A549 (cell line): ENCODE data around the gene ADGRL2. TPM values are rescaled to one million over a fixed set of nuclear protein-coding genes. Genes with fewer than 3 reads are reported as not detected.
"Not testable (repeated sequence)": the region's sequence is repeated elsewhere in the genome, so short reads cannot be mapped to it uniquely, and the experiment has no call there.

Experiments
- ATAC-seq, 2 experiments: fragments of 200-7000 bp in 1 of 2; fragments of >200 bp in 1 of 2; cut with Nextera tagmentation in 1 of 2; cut with Tn5 transposase in 1 of 2; 3 replicates each; pipeline versions ENCODE4 v1.8.0 to v1.9.1; 2018 to 2020; ENCODE audit warnings: mild to moderate bottlenecking in 1 of 2, moderate library complexity in 1 of 2
- CTCF ChIA-PET: fragments of 300-600 bp; sonication (Branson Sonifier 250); formaldehyde crosslinking; extraction: SDS; loops from one replicate; lab custom pipeline; 2021; ENCODE audit warnings: antibody characterized with exemption, inconsistent platforms; lab: Yijun Ruan, JAX
- POLR2A ChIA-PET: fragments of 350-600 bp; formaldehyde crosslinking; extraction: SDS; loops from one replicate; lab custom pipeline; 2021; ENCODE audit warnings: antibody characterized with exemption, inconsistent platforms; lab: Yijun Ruan, JAX
- DNase-seq, 2 experiments: peaks; one replicate each; pipeline versions ENCODE4 v3.0.0 to v3.0.0-alpha.2; 2011 to 2016; ENCODE audit warnings: low read depth in 1 of 2, low spot score in 1 of 2
- FAIRE-seq: peaks from 2 replicates; lab custom pipeline; 2011; peaks lifted over from hg19 to GRCh38; lab: Jason Lieb, UNC
- H3K27ac ChIP-seq, 2 experiments: fragments of >200 bp; sonication (Bioruptor Twin); formaldehyde crosslinking; 3 replicates each; pipeline ENCODE4 v1.5.1; 2016 to 2017
- H3K4me1 ChIP-seq: fragments of >200 bp; sonication (Bioruptor Twin); formaldehyde crosslinking; 3 replicates; pipeline ENCODE4 v1.6.1; 2016
- H3K4me2 ChIP-seq: fragments of >200 bp; sonication (Bioruptor Twin); formaldehyde crosslinking; 3 replicates; pipeline ENCODE4 v1.6.1; 2016
- H3K4me3 ChIP-seq: fragments of >200 bp; sonication (Bioruptor Twin); formaldehyde crosslinking; 3 replicates; pipeline ENCODE4 v1.5.1; 2016
- H3K9me3 ChIP-seq: fragments of >200 bp; sonication (Bioruptor Twin); formaldehyde crosslinking; 3 replicates; pipeline ENCODE4 v1.6.1; 2016
- ATOH8 ChIP-seq: fragments of 250-450 bp; sonication (Bioruptor Pico); IDR thresholded peaks from 2 replicates; pipeline ENCODE4 v1.5.0; 2020; ENCODE audit warnings: low read depth, mild to moderate bottlenecking, moderate library complexity
- BCL3 ChIP-seq: fragments of >200 bp; sonication (Bioruptor Twin); formaldehyde crosslinking; IDR thresholded peaks from 3 replicates; pipeline ENCODE4 v1.6.1; 2016
- BHLHE40 ChIP-seq: IDR thresholded peaks from 2 replicates; pipeline ENCODE4 v1.6.1; 2012; ENCODE audit warnings: low read depth, low read length, inconsistent platforms
- CBX8 ChIP-seq: fragments of 200-600 bp; sonication (generic); IDR thresholded peaks from 2 replicates; pipeline ENCODE4 v1.6.1; 2016
- CEBPB ChIP-seq, 2 experiments: fragments of >200 bp in 1 of 2; sonication (Bioruptor Twin) in 1 of 2; formaldehyde crosslinking in 1 of 2; IDR thresholded peaks; 2 replicates each; pipeline ENCODE4 v1.6.1; 2012 to 2016
- CHD2 ChIP-seq: fragments of 150-350 bp; IDR thresholded peaks from 2 replicates; pipeline ENCODE4 v1.6.1; 2014; ENCODE audit warnings: low read length; ENCODE audit not compliant: partially characterized antibody
- CTCF ChIP-seq: fragments of >200 bp; sonication (Bioruptor Twin); formaldehyde crosslinking; IDR thresholded peaks from 3 replicates; pipeline ENCODE4 v1.5.1; 2016
- EHMT2 ChIP-seq: fragments of 200-600 bp; sonication (generic); IDR thresholded peaks from 2 replicates; pipeline ENCODE4 v1.6.1; 2016; ENCODE audit warnings: antibody characterized with exemption, low read depth, mild to moderate bottlenecking, moderate library complexity
- EP300 ChIP-seq, 2 experiments: fragments of >200 bp; sonication (Bioruptor Twin); formaldehyde crosslinking; IDR thresholded peaks; 2 replicates in 1 of 2; 3 replicates in 1 of 2; pipeline ENCODE4 v1.6.1; 2016 to 2017
- ESRRA ChIP-seq: fragments of 150-350 bp; IDR thresholded peaks from 2 replicates; pipeline ENCODE4 v1.6.1; 2014; ENCODE audit warnings: mild to moderate bottlenecking, low read length, borderline replicate concordance
- GATA3 ChIP-seq: IDR thresholded peaks from 2 replicates; pipeline ENCODE4 v1.6.1; 2012; ENCODE audit warnings: borderline replicate concordance
- HOXA7 ChIP-seq: fragments of 250-450 bp; sonication (Bioruptor Pico); IDR thresholded peaks from 2 replicates; pipeline ENCODE4 v1.5.0; 2020; ENCODE audit warnings: mild to moderate bottlenecking, moderate library complexity
- JUNB ChIP-seq: fragments of >200 bp; sonication (Bioruptor Twin); formaldehyde crosslinking; IDR thresholded peaks from 2 replicates; pipeline ENCODE4 v1.6.1; 2016
- MAZ ChIP-seq: fragments of 150-350 bp; IDR thresholded peaks from 2 replicates; pipeline ENCODE4 v1.6.1; 2014; ENCODE audit warnings: antibody characterized with exemption, low read depth, low read length, borderline replicate concordance
- MYC ChIP-seq: IDR thresholded peaks from 2 replicates; pipeline ENCODE4 v1.6.1; 2012; ENCODE audit warnings: mild to moderate bottlenecking, inconsistent platforms, low read length, improper control_type of control experiment, borderline replicate concordance
- PBX3 ChIP-seq: IDR thresholded peaks from 2 replicates; pipeline ENCODE4 v1.6.1; 2012
- RARB ChIP-seq: fragments of 250-450 bp; sonication (Bioruptor Pico); IDR thresholded peaks from 2 replicates; pipeline ENCODE4 v1.8.0; 2021; ENCODE audit warnings: mild to moderate bottlenecking, moderate library complexity
- SMC3 ChIP-seq: fragments of >200 bp; sonication (Bioruptor Twin); formaldehyde crosslinking; IDR thresholded peaks from 3 replicates; pipeline ENCODE4 v1.6.1; 2018; ENCODE audit warnings: inconsistent platforms
- ZFP36 ChIP-seq: fragments of 450-650 bp; IDR thresholded peaks from 2 replicates; pipeline ENCODE4 v1.6.1; 2014; ENCODE audit warnings: borderline replicate concordance; ENCODE audit not compliant: partially characterized antibody
- WGBS: methylation state at CpG from one replicate; pipeline ENCODE4 v1.1.6; 2017; ENCODE audit errors: missing lambda C conversion rate; 5-methylcytosine and 5-hydroxymethylcytosine counted together
- polyA plus RNA-seq, 4 experiments: library from polyadenylated mRNA; depleted of rRNA in 3 of 4; stranded (reverse); fragments of >200 nt; fragmentation: RNase III in 1 of 4; extraction: RNeasy Plus Mini Kit Qiagen cat#74134 plus additional on column Dnase treatment in 1 of 4; gene quantifications; 2 replicates in 3 of 4; 3 replicates in 1 of 4; pipeline ENCODE4 v1.2.3, GENCODE V29; 2011 to 2017

The ADGRL2 gene
- polyA plus RNA-seq, 2 of the 4 experiments (the other 2 are of a cell fraction), result 12.8 to 24.1 TPM

- no peak overlapping the region for H3K4me2 ChIP-seq
- DNase-seq (no peak), FAIRE-seq (no peak), ATAC-seq (no peak)
- WGBS, result 82% methylated on average over 4 of the region's 4 CpGs
- peaks cover 7% of the 10 kb centered on the region; the same call in 2 of the 3 replicates for H3K4me1 ChIP-seq
- ChIA-PET POLR2A (no interaction called here), CTCF (no interaction called here)
- H3K9me3 ChIP-seq, result no peaks in the 10 kb centered on the region
- no peak overlapping the region for H3K27ac ChIP-seq
- no peak for TF ChIP-seq MAZ
- TF ChIP-seq CBX8, result no peak
- no peak for TF ChIP-seq RARB (CRISPR knock-in tag)
- TF ChIP-seq ESRRA, result no peak
- no peak for TF ChIP-seq JUNB
- no peak for TF ChIP-seq ATOH8 (CRISPR knock-in tag)
- no peak overlapping the region for H3K4me3 ChIP-seq
These were observed 84.6 kb downstream of the ADGRL2 start for GRCh38 chr1:81885291-81885690.

GRCh38 chr1:81886292-81886691 lies 85.6 kb downstream of the ADGRL2 start:
- H3K27ac ChIP-seq, POLR2A ChIA-PET, H3K9me3 ChIP-seq, H3K4me1 ChIP-seq, H3K4me2 ChIP-seq, FAIRE-seq, DNase-seq, CTCF ChIA-PET, ATAC-seq, H3K4me3 ChIP-seq: not testable (repeated sequence)
- 77% methylated on average over 6 of the region's 6 CpGs for WGBS

GRCh38 chr1:81887421-81888144 lies 86.8 kb downstream of the ADGRL2 start:
- FAIRE-seq, result no peak
- no peak overlapping the region for H3K4me2 ChIP-seq
- WGBS, result 60% methylated on average over 5 of the region's 5 CpGs

GRCh38 chr1:81889166-81889565 lies 88.4 kb downstream of the ADGRL2 start:
- Histone ChIP-seq H3K4me2 (no peak overlapping the region), H3K4me1 (no peaks in the 10 kb centered on the region), H3K4me3 (no peak overlapping the region), H3K9me3 (no peaks in the 10 kb centered on the region), H3K27ac (no peak overlapping the region)
- 61% methylated on average over 4 of the region's 4 CpGs for WGBS
- ChIA-PET POLR2A (no interaction called here), CTCF (no interaction called here)
- ATAC-seq (no peak), FAIRE-seq (no peak), DNase-seq (no peak)
- TF ChIP-seq BCL3 (no peak), MYC (no peak), HOXA7 (no peak), BHLHE40 (no peak), PBX3 (no peak), EHMT2 (no peak), EP300 (IDR thresholded peaks at IDR 0.05) (no peak), ZFP36 (no peak), SMC3 (no peak)

More at GRCh38 chr1:81887421-81888144, 86.8 kb downstream of the ADGRL2 start:
- Histone ChIP-seq H3K4me1 (no peaks in the 10 kb centered on the region), H3K27ac (no peak overlapping the region), H3K4me3 (no peak overlapping the region), H3K9me3 (no peaks in the 10 kb centered on the region)
- DNase-seq (no peak), ATAC-seq (no peak)
- ChIA-PET CTCF (interaction anchor here (0.6 kb wide), 1 partner anchor 294 kb away, joined by 3 read pairs; no protein-coding TSS in a partner anchor), POLR2A (no interaction called here)
- TF ChIP-seq CHD2, result no peak
- no peak for TF ChIP-seq CBX8
- TF ChIP-seq EP300 (IDR thresholded peaks at IDR 0.05), result no peak
- no peak for TF ChIP-seq GATA3
- TF ChIP-seq CEBPB (IDR thresholded peaks at IDR 0.05), result no peak
- no peak for TF ChIP-seq JUNB
- no peak for TF ChIP-seq CTCF
